ENCODE results near the gene CDC42BPB. TPM values are rescaled to one million over a fixed set of nuclear protein-coding genes. Genes with fewer than 3 reads are reported as not detected.

The CDC42BPB gene
- total and polyA plus RNA-seq, 2 of the 13 experiments (the other 11 are each of a cell fraction or from before 2014, with no cell fraction given): 19.7 to 32.3 TPM

GRCh38 chr14:102899516-102899900 is 157.8 kb downstream of the CDC42BPB start:
- no peaks in the 10 kb centered on the region for H4K20me1 ChIP-seq (ENCODE audit: insufficient read depth, low read length)
- no TSS peak for BruUV-seq (replicated peaks)
- FAIRE-seq: no peak
- TF ChIP-seq PHF5A (CRISPR knock-in tag; IDR thresholded peaks at IDR 0.05; ENCODE audit: low read depth, unreplicated experiment): no peak
- TF ChIP-seq DMTF1 (CRISPR knock-in tag; IDR thresholded peaks at IDR 0.05): no peak
- TF ChIP-seq ZBED4 (CRISPR knock-in tag; IDR thresholded peaks at IDR 0.05; ENCODE audit: borderline replicate concordance): no peak
- TF ChIP-seq CSRNP1 (CRISPR knock-in tag; IDR thresholded peaks at IDR 0.05): no peak
- TF ChIP-seq PHB2 (IDR thresholded peaks at IDR 0.05; ENCODE audit: partially characterized antibody): no peak
- no peak for TF ChIP-seq TARDBP (CRISPR knock-in tag; IDR thresholded peaks at IDR 0.05)
- no peak for TF ChIP-seq CERS6 (CRISPR knock-in tag; IDR thresholded peaks at IDR 0.05)
- no peak for TF ChIP-seq MYPOP (CRISPR knock-in tag; IDR thresholded peaks at IDR 0.05)
- TF ChIP-seq MIXL1 (CRISPR knock-in tag; IDR thresholded peaks at IDR 0.05): no peak
- no peak for TF ChIP-seq ZNF790 (CRISPR knock-in tag; IDR thresholded peaks at IDR 0.05; ENCODE audit: borderline replicate concordance)
- no peak for TF ChIP-seq BCL6 (CRISPR knock-in tag; IDR thresholded peaks at IDR 0.05)
- TF ChIP-seq NR2C2 (CRISPR knock-in tag; IDR thresholded peaks at IDR 0.05; ENCODE audit: borderline replicate concordance): no peak
- no peak for TF ChIP-seq HNF1B (CRISPR knock-in tag; IDR thresholded peaks at IDR 0.05)

More at GRCh38 chr14:102899516-102899900, 157.8 kb downstream of the CDC42BPB start:
- CTCF ChIA-PET (ENCODE audit: low intra/inter-chr PET ratio, low total read pairs): no interaction called here
- Histone ChIP-seq H2AFZ (ENCODE audit: low read length) (no peak overlapping the region), H3K4me1 (ENCODE audit: insufficient read depth, low read length) (peaks cover 19% of the 10 kb centered on the region), H3K79me2 (ENCODE audit: insufficient read depth, low read length) (no peaks in the 10 kb centered on the region), H3K9ac (ENCODE audit: insufficient read depth, low read depth, low read length) (no peak overlapping the region), H3K27ac (ENCODE audit: extremely low read length, insufficient read depth, low read length) (no peak overlapping the region), H3K4me2 (ENCODE audit: low read depth, low read length) (no peak overlapping the region), H3K27me3 (ENCODE audit: control insufficient read depth in 1 of 2, insufficient read depth in 2 of 2, low read length in 2 of 2) (no peaks in the 10 kb centered on the region), H3K36me3 (replicated peaks in 1 of 2; ENCODE audit: control insufficient read depth in 1 of 2, insufficient read depth in 2 of 2, low read length in 2 of 2) (peaks cover 2 to 7% of the 10 kb centered on the region in 2 experiments; a peak in 4 of 5 replicates), H3K4me3 (replicated peaks in 1 of 3; ENCODE audit: insufficient read depth in 1 of 3, low read depth in 2 of 3, low read length in 3 of 3) (no peak overlapping the region), H3K9me3 (ENCODE audit: low read length) (no peaks in the 10 kb centered on the region)
- ATAC-seq: no peak
- 95% methylated on average over 8 of the region's 8 CpGs for WGBS (ENCODE audit: low lambda C conversion rate)
- no peak for DNase-seq (ENCODE audit: low spot score)
- in situ Hi-C loops (cut with HindIII; ENCODE audit: extremely low pct_ligation_motif_present, low pct_unique_long_range_greater_than_20kb) (no loop called here), intact Hi-C loops (cut with micrococcal nuclease; ENCODE audit: unreplicated experiment) (no loop called here)
- POLR2A ChIA-PET: no interaction called here
